ENCODE data around the gene E2F4.

E2F4 gene

DNA sequence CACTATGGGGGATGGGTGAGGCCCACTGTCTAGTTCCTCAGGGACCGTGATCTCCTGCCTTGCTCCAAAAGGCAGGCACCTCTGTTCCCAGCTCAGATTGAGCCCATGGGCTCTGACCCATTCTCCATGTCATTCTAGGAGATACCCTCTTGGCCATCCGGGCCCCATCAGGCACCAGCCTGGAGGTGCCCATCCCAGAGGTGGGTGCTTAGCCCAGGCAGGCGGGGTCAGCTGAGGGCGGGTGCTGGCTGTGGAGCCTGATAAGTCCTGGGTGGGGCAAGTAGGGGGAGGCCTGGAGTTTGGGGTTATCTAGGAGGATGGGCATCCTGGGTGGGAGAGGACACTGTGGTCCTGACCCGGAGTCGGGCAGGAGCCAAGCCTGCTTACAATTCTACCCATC is 2.3 kb downstream of the E2F4 start:
- DNase-seq: no peak

DNA sequence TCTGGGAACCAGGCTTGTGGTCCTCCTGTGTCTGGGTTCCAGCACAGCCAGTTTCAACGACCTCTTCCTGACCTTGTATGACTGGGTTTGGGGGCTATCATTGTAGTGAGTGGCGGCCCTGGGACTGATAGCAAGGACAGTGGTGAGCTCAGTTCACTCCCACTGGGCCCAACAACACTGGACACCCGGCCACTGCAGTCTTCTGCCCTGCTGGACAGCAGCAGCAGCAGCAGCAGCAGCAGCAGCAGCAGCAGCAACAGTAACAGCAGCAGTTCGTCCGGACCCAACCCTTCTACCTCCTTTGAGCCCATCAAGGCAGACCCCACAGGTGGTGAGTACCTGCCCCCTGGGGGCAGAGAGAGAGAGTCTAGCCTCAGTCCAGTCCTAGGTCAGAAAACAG is 3.7 kb downstream of the E2F4 start:
- no peak for DNase-seq

DNA sequence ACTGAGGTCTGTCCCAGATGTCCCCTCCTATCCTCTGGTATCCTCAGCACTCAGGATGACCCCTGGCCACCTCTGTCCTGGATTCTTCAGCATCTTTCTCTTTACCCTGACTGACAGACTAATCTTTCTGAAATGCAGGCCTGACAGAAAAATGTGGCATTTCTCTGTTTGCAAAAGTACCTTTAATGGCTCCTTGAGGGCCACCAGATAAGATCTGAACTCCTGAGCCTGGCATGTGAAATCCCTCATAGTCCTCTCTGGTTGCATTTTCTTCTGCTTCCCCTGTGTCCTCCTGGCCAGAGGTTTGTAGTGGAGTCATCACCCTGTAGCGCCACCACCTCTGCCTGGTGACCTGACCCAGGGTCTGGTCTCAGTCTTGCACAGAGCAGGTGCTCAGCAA is 4.9 kb downstream of the E2F4 start:
- no peak for DNase-seq

DNA sequence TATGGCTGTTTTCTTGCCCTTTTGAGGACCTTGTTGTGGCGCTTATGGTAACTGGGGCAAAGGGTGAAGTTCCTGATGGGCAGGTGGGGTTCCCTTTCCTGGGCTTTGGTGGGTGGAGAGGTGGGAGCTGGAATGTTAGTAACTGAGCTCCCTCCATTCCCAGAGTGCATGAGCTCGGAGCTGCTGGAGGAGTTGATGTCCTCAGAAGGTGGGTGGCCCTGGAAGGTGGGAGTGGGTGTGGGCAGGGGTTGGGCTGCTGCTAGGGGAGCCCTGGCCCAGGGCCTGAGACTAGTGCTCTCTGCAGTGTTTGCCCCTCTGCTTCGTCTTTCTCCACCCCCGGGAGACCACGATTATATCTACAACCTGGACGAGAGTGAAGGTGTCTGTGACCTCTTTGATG is 5.7 kb downstream of the E2F4 start:
- no peak for DNase-seq

DNA sequence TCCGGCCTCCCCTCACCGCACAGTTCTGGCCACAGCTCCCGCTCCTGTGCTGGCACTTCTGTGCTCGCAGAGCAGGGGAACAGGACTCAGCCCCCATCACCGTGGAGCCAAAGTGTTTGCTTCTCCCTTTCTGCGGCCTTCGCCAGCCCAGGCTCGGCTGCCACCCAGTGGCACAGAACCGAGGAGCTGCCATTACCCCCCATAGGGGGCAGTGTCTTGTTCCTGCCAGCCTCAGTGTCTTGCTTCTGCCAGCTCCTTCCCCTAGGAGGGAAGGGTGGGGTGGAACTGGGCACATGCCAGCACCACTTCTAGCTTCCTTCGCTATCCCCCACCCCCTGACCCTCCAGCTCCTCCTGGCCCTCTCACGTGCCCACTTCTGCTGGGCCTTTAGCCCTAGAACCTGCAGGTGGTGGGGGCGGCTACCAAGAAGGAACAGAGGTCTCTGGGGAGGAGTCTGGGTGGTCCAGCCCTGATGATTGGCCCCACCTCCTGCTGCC is 6.3 kb downstream of the E2F4 start:
- DNase-seq: peak; percentile 36 to 37

DNA sequence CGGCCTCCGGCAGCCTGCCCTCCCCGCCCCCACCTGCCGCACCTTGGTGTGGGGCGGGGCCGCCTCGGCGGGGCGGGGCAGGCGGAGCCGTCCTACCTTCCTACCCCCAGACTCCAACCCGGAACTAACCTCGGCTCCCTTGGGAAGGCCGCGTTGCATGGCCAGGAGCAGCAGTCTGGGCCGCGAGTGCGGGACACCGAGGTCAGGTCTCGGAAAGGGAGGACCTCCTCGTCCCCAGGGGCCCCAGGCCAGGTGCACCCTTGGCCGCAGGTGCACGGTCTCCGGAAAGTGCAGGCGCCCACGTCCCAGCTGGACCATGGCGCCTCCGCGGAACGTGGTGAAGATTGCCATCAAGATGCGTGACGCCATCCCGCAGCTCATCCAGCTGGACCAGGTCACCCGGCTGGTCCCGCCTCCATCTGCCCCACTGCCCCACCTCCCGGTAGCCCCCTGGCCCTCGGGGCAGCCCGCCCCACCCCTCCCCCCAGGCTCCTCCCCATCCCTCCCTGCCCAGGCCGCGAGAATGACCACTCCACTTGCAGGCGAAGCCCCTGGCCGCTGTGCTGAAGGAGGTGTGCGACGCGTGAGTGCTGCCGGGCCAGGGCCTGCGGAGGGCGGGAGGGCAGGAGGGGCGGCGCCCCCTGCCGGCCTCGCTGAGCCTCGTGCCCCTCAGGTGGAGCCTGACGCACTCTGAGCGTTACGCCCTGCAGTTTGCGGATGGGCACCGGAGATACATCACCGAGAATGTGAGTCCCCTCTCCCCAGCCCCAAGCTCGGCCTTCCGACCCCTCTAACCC is 7.3 kb downstream of the E2F4 start, which contains the start of gene ELMO3:
TSS of gene ELMO3 (plus strand) at position 121 of the 797 bp plus-strand sequence. CDS start at position 317, 196 bp downstream.
- no peak for DNase-seq

DNA sequence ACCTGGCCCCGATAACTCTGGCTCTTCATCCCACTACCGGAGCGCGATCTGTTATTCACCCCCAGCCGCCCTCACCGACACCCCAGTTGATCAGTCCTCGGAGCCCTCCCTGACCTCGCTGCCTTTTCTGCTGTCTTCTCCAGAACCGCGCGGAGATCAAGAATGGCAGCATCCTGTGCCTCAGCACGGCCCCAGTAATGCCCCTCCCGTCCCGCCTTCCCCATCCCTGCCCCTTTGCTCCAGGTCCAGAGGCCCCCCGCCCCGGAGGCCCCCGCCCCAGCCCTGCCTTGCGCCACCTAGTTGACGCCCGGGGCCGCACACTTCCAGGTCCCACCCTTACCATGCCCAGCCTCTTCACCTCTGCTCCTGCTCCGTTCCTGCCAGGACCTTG is 7.8 kb downstream of the E2F4 start:
- DNase-seq: no peak

DNA sequence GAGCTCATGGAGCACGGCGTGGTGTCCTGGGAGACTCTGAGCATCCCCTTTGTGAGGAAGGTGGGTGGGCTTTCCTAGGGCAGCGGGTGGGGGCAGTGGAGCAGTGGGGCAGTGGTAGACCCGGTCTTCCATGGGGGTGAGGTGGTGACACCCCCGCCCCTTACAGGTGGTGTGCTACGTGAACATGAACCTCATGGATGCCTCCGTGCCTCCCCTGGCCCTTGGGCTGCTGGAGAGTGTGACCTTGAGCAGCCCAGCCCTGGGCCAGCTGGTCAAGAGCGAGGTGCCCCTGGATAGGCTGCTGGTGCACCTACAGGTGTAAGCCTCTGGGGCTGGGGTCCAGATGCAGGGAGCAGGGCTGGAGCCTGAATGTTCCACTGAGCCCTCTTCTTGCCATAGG is 8.5 kb downstream of the E2F4 start:
- DNase-seq: no peak

DNA sequence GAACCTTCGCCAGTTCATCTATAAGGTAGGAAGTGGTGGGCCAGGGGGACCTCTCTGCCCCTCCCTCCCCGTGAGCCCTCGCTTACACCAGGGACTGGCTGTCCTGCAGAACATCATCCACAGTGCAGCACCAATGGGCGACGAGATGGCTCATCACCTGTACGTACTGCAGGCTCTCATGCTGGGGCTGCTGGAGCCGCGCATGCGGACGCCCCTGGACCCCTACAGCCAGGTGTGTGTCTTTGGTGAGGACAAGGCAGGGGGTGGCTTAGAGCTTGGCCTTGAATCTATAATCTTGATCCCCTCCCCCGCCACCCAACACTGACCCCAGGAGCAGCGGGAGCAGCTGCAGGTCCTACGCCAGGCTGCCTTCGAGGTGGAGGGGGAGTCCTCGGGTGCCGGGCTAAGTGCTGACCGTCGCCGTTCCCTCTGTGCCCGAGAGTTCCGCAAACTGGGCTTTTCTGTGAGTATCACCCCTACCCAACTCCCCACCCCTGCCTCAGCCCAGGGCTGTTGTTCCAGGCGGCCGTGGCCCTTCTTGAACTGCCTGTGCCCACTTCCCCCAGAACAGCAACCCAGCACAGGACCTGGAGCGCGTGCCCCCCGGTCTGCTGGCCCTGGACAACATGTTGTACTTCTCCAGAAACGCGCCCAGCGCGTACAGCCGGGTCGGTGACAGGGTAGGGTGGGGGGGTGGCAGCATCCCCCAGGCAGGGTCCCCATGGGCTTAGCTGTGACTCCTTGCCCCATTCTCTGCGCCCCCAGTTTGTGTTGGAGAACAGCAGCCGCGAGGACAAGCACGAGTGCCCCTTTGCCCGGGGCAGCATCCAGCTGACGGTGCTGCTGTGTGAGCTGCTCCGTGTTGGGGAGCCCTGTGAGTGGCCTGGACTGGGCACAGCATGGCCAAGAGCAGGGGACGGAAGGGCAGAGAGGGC is 9.7 kb downstream of the E2F4 start:
- DNase-seq: no peak

DNA sequence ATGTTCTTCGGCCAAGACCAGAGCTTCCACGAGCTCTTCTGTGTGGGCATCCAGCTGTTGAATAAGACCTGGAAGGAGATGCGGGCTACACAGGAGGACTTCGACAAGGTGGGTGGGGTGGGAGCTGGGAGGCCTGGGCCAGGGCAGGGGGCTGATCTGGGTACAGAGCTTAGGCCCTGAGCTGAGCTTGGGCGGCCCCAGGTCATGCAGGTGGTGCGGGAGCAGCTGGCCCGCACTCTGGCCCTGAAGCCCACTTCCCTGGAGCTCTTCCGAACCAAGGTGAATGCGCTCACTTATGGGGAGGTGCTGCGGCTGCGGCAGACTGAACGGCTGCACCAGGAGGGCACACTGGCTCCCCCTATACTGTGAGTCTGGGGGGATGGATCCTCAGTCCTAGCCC is 10.5 kb downstream of the E2F4 start:
- no peak for DNase-seq

DNA sequence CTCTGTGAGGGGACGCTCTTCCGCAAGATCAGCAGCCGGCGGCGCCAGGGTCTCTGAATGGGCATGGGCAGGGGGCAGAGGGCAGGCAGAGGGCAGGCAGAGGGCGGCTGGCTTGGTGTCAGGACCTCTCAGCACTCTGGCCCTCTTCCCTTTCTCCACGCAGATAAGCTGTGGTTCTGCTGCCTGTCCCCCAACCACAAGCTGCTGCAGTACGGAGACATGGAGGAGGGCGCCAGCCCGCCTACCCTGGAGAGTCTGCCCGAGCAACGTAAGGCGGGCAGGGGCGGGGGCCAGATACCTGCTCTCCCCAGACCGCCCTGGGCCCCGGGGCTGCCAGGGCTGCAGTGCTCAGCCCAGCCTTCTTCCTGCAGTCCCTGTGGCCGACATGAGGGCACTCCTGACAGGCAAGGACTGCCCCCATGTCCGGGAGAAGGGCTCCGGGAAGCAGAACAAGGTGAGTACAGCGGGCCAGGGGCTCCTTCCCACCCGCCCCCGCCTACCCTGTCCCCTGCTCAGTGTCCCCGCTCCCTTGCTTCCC is 11.1 kb downstream of the E2F4 start:
- no peak for DNase-seq

DNA sequence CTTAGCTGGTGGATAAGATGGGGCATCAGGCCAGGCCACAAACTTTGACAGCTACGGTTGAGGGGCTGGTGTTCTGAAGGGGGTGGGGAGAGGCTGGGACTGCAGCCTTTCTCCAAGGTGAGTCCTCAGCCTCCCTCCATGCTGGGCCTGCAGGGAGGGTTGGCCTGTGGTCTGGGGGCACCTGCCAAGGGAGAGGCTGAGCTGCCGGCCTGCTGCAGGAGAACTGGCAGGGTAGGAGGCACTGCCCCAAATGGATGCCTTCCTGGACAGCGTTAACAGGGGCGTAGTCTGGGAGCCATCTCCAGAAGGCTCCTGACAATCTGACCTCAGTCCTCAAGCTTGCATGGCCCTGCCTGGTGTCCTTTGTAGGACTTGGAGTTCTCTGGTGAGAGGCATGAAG is 12.1 kb downstream of the E2F4 start:
- DNase-seq: no peak

DNA sequence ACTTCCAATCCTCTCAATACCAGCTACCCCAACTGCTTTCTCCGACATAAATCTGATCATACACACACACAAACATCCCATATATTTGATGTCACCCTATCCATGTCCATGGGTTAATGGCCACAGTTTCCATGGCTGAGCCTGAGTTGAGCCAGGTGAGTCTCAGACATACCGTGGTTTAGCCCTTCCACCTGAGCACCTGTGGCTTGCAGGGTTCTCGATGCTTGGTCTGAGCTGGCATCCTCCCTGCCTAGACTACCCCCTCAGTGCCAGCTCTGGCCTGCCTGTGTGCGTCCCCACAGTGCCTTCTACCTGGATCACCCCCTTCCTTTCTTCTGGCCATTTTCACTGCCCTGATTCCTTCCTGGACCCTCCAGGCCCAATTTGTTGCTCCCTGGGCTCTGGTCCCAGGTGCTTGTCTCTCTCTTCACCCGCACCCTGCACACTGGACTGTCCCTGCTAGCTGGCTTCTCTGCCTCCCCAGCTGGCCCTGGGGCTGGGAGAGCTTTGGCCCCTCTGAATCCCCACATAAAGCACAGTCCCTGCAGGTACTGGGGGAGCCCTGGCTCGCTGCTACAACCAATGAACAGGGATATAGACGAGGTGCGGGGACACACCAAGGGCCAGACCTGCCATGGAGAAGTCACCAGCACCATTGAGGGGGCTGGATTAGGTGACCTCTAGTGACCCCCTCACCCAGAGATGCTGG is 14.3 kb downstream of the E2F4 start:
- no peak for DNase-seq

DNA sequence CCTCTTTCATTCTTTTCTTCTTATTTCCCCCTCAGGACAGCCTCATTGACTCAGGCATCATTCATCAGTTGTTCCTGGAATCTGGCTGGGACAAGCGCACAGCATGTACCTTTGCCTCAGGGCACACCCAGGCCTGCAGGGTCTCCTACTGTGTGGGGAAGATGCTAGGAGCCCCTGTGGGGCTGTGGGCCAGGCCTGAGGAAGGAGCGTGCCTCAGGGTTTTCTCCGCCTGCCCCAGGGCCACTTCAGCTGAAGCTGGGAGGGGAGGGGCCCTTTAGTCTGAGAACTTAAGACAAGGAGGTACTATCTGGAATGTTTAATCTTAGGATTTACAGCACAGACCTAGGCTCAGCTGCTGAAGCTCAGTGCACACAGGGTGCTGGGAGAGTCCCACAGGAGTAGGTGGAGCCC is 14.9 kb downstream of the E2F4 start:
- no peak for DNase-seq

DNA sequence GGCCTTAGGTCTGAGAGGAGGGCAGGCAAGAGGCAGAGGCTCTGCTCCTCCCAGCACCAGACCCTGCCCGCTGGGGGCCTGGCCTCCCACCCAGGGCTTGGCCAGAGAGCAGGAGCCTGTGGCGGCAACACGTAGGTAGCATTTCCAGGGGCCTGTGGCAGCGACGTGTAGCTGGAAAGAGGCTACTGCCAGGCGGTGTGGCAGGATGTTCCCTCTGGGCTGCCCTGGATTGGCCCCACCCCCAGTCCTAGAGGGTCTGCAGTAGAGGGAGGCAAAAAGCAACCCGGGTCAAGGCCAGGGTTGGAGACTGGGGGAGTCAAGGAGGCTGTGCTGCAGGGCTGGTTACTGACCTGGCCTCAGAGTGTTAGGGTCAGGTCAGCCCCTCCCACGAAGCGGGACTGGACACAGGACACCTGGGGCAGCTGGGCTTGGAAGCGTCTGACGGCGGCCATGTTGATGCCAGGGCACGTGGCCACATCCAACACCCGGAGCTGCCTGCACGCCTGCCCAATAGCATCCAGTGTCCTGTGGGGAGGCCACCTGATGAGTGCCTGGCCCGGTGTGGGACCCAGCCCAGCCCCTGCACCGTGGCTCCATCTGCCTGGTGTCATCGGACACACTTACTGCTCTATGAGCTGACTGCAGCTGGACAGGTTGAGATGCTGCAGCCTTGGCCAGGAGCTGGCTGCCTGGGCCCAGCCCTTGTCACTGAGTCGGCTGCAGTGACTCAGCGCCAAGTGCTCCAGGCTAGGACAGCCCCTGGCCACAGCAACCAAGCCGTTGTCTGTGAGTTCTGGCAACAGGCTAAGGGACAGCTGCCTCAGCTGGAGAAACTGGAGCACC is 15.5 kb downstream of the E2F4 start:
- no peak for DNase-seq

DNA sequence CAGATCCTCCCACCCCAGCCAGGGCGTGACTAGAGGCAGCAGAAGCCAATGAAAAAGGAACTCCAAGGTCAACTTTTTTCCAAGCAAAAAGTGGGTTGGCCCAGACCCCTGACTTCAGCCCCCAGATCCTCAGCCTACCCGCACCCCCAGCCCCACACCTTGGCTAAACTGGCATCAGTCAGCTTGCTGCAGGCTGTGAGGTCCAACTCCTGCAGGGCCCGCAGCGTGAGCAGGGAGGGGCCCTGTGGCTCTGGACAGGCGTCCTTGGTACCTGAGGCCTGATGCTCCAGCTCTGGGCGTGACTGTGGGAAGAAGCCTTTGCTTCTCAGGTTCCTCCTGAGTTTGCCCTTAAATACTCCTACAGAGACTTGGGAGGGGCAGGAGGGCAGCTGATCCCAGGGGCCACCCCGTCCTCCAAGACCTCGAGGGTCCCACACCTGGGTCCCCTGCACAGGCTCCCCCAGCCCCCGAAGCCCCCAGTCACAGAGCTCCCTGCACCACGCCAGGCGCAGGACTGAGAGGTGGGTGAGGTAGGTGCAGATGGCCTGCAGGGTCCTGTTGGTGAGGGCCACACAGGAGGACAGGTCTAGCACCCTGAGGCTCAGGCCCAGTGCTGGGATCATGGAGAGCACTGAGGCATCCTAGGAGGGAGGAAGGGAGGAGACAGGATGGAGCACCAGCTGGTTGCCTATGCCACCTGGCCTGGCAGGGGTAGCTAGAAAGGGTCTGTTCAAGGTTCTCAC is 16.4 kb downstream of the E2F4 start:
- no peak for DNase-seq

DNA sequence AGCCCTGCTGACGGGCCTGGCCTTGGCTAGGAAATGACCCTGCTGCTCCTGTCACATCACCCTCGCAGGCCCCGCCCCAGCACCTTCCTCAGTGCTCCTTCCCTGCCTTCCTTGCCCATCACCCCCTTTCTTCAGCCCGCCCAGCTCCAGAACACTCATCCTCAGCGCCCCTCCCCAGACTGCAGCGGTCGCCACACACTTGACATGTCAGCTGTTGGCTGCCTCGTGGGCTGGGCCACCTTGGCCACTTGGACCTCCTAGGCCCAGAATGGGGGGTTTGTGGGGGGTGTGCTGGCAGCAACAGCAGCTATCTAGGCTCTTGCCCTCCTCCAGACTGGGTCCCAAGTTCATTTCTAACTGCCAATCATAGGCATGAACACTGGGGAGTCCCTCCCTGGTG is 17.6 kb downstream of the E2F4 start:
- DNase-seq: no peak

DNA sequence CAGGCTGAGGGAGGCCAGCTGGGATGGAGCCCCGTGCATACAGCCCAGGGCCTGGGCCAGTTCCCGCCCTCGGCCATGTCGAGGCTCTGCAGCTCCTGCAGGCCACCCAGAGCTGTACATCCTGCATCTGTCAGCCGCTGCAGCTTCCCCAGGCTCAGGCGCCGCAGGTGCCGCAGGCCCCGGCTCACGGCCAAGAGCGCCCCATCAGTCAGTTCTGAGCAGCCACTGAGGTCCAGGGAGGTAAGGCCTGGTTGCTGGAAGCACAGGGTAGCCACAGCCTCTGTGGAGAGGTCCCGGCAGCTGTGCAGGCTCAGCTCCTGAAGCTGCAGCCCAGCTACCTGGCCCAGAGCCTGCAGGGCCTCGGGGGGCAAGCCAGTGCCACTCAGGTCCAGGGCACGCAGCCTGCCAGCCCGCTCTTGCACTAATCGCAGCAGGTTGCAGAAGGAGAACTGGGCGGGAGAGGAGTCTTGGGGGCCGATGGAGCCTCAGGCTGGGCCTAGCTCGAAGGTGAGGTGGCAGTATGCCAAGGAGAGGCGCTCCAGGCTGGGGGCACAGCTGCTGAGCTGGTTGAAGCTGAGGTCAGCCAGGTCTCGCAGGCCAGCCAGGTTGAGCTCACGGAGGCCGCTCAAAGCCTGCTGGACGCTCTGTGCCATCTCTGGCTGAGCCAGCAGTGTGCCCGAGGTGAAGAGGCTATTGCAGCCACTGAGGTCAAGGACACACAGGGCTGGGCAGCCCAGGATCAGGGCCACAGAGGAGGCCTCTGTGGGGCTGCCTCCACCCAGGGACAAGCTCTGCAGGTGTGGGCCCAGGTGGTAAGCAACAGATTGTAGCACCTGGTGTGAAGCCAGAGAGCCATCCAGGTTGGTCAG is 18.3 kb downstream of the E2F4 start:
- no peak for DNase-seq

DNA sequence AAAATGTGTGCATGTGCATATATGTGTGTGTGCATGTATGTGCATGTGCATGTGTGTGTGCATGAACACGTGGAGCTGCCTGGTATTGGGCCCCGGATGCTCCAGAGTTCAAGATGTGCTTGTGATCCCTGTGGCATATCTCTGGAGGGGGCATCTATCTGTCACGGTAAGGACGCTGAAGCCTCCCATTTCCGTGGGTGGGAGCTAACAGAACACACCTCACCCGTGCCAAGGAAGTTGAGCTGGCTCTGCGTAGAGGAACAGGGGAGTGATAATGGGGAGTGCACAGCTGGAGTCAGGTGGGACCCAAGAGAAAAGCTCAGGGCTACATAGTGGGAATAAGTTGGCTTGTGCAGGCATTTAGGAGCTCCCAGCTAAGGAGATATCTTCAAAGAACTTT is 19.7 kb downstream of the E2F4 start:
- no peak for DNase-seq

DNA sequence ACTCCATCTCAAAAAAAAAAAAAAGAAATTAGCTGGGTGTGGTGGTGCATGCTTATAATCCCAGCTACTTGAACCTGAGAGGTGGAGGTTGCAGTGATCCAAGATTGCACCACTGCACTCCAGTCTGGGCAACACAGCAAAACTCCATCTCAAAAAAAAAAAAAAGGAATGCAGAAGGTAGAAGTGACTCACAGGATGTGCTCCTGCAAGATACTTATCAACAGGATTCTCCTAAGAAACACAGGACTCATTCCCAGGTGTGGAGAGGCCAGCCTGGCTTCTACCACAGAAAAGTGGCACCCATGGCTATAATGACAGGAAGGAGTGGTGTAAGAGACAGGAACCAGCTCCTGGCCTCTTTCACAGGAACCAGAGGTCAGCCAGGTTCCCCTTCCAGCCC is 20.8 kb downstream of the E2F4 start:
- DNase-seq: no peak

All from CD4-positive, alpha-beta T cell treated with Interleukin-1 beta for 1 hour (primary cell).